Esophagus squamous epithelium (tissue), 4 donors: ENCODE measurements around the gene UBE2I.
"Not testable (repeated sequence)": the region's sequence is repeated elsewhere in the genome, so short reads cannot be mapped to it uniquely, and the experiment has no call there.

ENCODE experiments used
- CTCF ChIP-seq, 6 experiments: fragments of 450-650 bp in 4 of 6; fragments of 200-600 bp in 2 of 6; sonication (generic) in 2 of 6; IDR thresholded peaks; one replicate each; pipeline ENCODE4 v1.5.1; 2016 to 2019; ENCODE audit warnings: antibody characterized with exemption in 6 of 6, mild to moderate bottlenecking in 4 of 6, moderate library complexity in 4 of 6
- POLR2A ChIP-seq, 4 donors: fragments of 450-650 bp; IDR thresholded peaks; one replicate each; pipeline ENCODE4 v1.6.1; 2017; ENCODE audit warnings: antibody characterized with exemption in 4 of 4, mild to moderate bottlenecking in 4 of 4, moderate library complexity in 3 of 4

GRCh38 chr16:1292208-1292607 is 17.2 kb upstream of the UBE2I start:
- TF ChIP-seq CTCF, POLR2A (IDR thresholded peaks at IDR 0.05): not testable (repeated sequence)
